Superior temporal gyrus (tissue), 1 donor: ENCODE results near the gene SLC1A7.

Experiments
- DNase-seq: peaks from one replicate; pipeline ENCODE4 v3.0.0-alpha.2; 2016; ENCODE audit errors: extremely low spot score

SLC1A7 gene

GRCh38 chr1:53062708-53063591 lies 79.5 kb downstream of the SLC1A7 start:
- no peak for DNase-seq

DNA sequence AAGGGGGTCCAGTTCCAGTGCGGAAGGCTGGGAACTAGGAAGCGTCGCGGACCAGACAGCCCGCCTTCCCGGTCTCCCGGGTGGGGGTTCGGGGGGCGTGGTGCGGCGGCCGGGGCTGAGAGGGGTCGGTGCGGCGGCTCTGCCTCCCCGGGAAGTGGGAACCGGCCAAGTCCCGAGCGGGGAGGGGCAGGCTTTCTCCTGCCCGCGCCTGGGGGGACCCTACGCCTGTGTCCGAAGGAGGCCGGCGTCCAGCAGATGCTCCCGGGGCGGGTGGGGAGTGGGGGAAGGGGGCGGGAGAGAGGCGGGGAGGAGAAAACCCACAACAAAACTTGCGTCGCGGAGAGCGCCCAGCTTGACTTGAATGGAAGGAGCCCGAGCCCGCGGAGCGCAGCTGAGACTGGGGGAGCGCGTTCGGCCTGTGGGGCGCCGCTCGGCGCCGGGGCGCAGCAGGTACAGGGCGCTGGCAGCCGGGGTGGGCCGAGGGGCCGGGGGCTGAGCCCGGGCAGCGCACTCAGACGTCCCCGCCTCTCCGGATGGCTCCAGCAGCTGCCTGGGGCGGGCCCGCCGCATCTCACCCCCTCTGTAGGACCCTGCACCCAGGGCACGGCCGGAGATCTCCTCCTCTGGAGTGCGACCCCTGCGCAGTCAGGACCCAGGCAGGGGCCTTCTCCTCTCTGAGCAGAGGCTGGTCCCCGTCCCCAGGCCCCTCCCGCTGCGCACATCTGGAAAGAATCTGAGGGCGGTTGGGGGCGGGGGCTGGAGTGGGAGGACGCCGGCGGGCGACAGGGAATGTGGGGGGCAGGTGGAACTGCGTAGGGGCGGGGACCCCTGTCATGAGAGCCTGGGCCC lies 80.4 kb downstream of the SLC1A7 start, which contains the start of gene PODN:
PODN (plus strand) TSS at position 355 of the 849 bp plus-strand sequence. CDS start 7,643 bp downstream, outside the sequence.
- no peak for DNase-seq

- no peak for DNase-seq
Measured at GRCh38 chr1:53061123-53061858, 81.1 kb downstream of the SLC1A7 start.

DNA sequence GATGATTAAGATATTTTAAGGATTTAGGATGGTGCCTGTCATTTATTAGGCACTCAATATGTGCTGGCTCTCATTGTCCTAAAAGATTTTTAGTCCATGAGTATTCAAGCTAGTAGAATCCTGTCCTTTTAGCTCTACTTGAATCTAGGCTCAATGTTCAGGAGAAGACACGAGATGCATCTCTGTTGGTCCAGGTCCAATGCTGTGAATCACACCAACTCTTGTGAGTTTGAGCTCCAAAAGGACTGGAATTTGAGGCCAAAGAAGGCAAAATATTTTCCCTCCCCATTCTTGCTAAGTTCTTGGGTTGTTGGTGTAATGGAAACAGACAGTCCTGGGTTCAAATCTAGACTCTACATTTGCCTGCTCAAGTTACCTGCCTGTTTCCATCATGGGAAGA lies 81.9 kb downstream of the SLC1A7 start:
- DNase-seq: no peak

GRCh38 chr1:53057127-53057526 lies 85.3 kb downstream of the SLC1A7 start:
- DNase-seq: no peak

- DNase-seq: no peak
Measured at GRCh38 chr1:53051676-53052075, 90.8 kb downstream of the SLC1A7 start.

DNA sequence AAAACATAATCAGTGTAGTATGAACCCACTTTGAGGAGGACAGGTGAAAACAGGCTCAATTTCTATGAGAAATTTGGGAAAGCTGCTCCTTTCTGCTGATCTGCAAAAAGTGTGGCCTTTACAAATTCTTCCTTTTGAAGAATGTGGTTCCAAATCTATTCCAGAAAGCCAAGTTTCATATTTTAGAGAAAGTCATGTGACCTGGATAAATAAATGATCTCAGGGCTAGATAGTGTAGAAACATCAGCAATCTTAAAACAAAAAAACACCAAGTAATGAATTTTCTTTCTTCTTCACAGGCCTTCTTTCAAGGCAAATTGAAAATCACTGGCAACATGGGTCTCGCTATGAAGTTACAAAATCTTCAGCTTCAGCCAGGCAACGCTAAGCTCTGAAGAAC lies 92.1 kb downstream of the SLC1A7 start:
- DNase-seq: no peak

DNA sequence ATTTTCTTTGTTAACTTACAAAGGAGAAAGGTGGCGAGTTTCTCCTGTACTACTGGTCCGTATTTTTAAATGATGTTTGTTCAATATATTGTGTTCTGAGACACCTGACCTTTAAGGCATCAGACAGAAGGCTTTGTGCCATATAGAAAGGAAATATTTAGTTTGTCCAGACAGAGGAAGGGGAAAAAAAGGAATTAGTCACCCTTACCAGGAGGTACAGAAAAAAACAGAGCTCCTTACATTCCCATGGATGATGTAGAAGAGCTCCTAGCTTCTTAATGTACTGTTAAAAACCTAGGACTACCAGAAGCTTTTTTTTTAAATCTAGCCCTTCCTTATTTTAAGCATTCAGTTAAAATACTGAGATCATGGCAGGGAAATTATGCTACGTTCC lies 92.9 kb downstream of the SLC1A7 start:
- DNase-seq: no peak

- peak; percentile 76 for DNase-seq
Measured at GRCh38 chr1:53048960-53049573, 93.4 kb downstream of the SLC1A7 start.

DNA sequence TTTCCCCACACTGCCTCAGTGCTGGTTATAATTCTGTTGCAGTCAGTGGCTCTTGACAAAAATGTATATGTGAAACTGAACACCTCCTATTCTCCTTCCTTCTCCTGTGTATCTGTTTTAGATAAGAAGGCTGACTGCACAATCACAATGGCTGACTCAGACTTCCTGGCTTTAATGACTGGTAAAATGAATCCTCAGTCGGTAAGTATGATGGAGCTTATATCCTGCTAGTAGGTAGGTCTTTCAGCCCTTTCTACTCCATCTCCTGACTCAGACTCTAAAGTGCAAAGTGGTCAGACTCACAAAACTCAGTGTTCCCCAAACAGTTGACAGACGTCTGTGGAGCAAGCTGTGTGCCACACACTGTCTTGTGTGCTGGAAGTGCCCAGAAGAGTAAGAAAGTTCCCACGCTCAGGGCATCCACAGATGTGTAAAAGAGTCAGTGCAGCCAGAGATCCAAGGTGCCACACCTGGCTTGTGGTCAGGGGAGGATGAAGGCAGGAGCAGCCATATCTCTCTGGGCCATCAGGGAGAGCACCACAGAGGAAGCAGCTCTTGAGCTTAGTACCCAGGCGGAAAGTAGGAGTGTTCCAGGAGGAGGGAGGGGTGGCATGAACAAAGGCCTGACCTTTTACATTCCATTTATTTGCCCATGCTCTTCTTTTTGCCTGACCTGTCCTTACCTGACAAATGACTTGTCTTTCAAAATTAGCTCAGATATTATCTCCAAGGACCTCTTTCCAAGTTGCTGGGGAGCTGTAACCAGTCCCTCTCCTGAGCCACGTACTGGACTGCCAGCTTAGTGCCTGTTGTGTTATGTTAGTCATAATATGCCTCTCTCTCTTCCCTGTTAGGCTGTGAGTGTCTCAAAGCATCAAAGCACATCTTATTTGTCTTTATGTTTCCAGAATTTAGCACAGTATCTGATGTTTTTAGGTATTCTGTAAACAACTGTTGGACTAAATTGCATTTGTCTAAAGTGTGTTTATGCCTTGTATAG lies 94.4 kb downstream of the SLC1A7 start:
- DNase-seq: no peak

- DNase-seq: no peak
Measured at GRCh38 chr1:53046930-53047329, 95.5 kb downstream of the SLC1A7 start.

DNA sequence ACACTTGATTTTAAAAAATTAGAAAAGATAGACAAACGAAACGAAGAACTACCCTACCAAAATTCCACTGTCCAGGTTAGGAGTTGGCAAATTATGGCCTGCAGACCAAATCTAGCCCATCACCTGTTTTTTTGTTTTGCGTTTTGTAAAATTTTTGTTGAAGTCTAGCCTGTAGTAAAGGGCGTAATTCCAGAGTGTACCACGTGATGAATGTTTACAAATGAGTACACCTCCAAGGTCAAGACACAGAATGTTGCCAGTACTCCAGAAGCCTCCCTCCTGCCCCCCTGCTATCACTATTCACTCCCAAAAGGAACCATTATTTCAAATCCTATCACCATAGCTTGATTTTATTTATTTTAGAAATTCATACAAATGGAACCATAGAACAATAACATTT lies 97.5 kb downstream of the SLC1A7 start:
- DNase-seq: no peak

DNA sequence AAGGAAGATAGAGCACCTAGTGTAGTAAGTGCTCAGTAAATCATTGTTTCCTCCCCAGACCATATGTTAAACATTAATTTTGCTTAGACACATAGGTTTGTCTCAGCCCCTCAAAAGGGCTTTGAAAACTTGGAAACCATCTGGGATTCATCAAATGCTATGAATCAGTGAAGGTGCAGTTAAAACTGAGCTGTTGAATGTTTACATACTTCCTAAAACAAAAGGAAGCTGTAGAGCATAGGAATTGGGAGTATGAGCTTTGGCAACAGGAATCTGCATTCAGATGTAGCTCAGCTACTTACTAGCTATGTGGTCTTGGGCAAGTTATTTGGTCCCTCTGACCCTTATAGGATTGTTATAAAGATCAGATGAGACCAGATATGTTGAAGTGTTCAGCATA lies 99.2 kb downstream of the SLC1A7 start:
- no peak for DNase-seq

- no peak for DNase-seq
Measured at GRCh38 chr1:53038566-53038965, 103.9 kb downstream of the SLC1A7 start.
